Mesendoderm (in vitro differentiated cells): ENCODE measurements around the gene ADAM12.

ENCODE experiments used
- DNase-seq: peaks from one replicate; pipeline ENCODE4 v3.0.0; 2013
- H2AK5ac ChIP-seq: 2 replicates; pipeline ENCODE4 v1.6.1; 2013; ENCODE audit warnings: low read length, inconsistent platforms
- H2BK120ac ChIP-seq: 2 replicates; pipeline ENCODE4 v1.6.1; 2013; ENCODE audit warnings: low read depth, mild to moderate bottlenecking, low read length, moderate library complexity, mixed read lengths
- H2BK15ac ChIP-seq: replicated peaks from 2 replicates; pipeline ENCODE4 v1.6.1; 2013; ENCODE audit warnings: low read depth, mild to moderate bottlenecking, moderate library complexity
- H2BK5ac ChIP-seq: 2 replicates; pipeline ENCODE4 v1.6.1; 2013; ENCODE audit warnings: low read length, inconsistent platforms
- H3K18ac ChIP-seq: 2 replicates; pipeline ENCODE4 v1.6.1; 2013; ENCODE audit warnings: mild to moderate bottlenecking, low read length, mixed read lengths
- H3K23ac ChIP-seq: one replicate; pipeline ENCODE4 v1.6.1; 2013; ENCODE audit warnings: low read length
- H3K27ac ChIP-seq: 2 replicates; pipeline ENCODE4 v1.5.1; 2013; ENCODE audit warnings: low read depth, mild to moderate bottlenecking, inconsistent platforms, low read length, moderate library complexity
- H3K27me3 ChIP-seq: 2 replicates; pipeline ENCODE4 v1.6.1; 2013; ENCODE audit warnings: low read length, control low read depth, mild to moderate bottlenecking, inconsistent platforms; ENCODE audit not compliant: insufficient read depth, poor library complexity
- H3K36me3 ChIP-seq: 2 replicates; pipeline ENCODE4 v1.6.1; 2013; ENCODE audit warnings: low read length, inconsistent platforms; ENCODE audit not compliant: control insufficient read depth, insufficient read depth
- H3K4ac ChIP-seq: one replicate; pipeline ENCODE4 v1.6.1; 2013; ENCODE audit warnings: low read depth, mild to moderate bottlenecking, low read length, moderate library complexity
- H3K4me1 ChIP-seq: 2 replicates; pipeline ENCODE4 v1.6.1; 2013; ENCODE audit warnings: low read depth, low read length, inconsistent platforms; ENCODE audit not compliant: control insufficient read depth
- H3K4me2 ChIP-seq: 2 replicates; pipeline ENCODE4 v1.6.1; 2013; ENCODE audit warnings: low read length
- H3K4me3 ChIP-seq: 2 replicates; pipeline ENCODE4 v1.5.1; 2013; ENCODE audit warnings: mild to moderate bottlenecking, low read length
- H3K56ac ChIP-seq: one replicate; pipeline ENCODE4 v1.6.1; 2013; ENCODE audit warnings: low read length
- H3K79me1 ChIP-seq: 2 replicates; pipeline ENCODE4 v1.6.1; 2013; ENCODE audit warnings: low read length, inconsistent platforms
- H3K79me2 ChIP-seq: 2 replicates; pipeline ENCODE4 v1.6.1; 2013; ENCODE audit warnings: mild to moderate bottlenecking, low read length; ENCODE audit not compliant: control insufficient read depth, insufficient read depth
- H3K9ac ChIP-seq: 2 replicates; pipeline ENCODE4 v1.6.1; 2013; ENCODE audit warnings: low read length, inconsistent platforms
- H4K5ac ChIP-seq: one replicate; pipeline ENCODE4 v1.6.1; 2013; ENCODE audit warnings: low read length
- H4K8ac ChIP-seq: one replicate; pipeline ENCODE4 v1.6.1; 2013; ENCODE audit warnings: low read depth, mild to moderate bottlenecking, control low read depth, low read length, moderate library complexity
- WGBS: extraction: QIAGEN DNeasy Blood & Tissue Kit; methylation state at CpG from one replicate; pipeline ENCODE4 v1.1.7; 2013; ENCODE audit warnings: low lambda C conversion rate, missing lambda C conversion rate; ENCODE audit not compliant: insufficient coverage; ENCODE audit errors: extremely low coverage; 5-methylcytosine and 5-hydroxymethylcytosine counted together

Gene ADAM12

DNA sequence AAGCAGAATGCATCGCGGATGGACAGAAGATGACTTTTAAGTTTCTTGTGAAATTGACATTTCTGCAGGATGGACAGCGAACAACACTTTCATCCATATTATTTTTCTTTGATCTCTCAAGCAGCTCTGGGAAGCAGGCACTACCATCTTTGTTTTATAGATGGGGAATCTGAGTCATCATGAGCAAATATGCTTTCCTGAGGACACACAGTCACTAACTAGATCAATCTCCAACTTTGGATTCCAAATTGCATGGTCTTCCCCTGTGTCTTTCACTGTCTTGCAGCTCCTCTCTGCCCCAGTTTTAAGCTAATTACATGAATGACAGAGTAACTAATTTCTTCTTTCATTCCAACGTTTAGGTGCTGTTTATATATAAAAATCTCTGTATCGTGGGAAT lies 201.5 kb downstream of the ADAM12 start:
- no peak overlapping the region for H3K9ac ChIP-seq
- no peak overlapping the region for H2BK120ac ChIP-seq
- H3K4me2 ChIP-seq = no peak overlapping the region
- no peak overlapping the region for H3K4me3 ChIP-seq
- no peak overlapping the region for H3K4ac ChIP-seq
- no peak overlapping the region for H3K27ac ChIP-seq
- DNase-seq = no peak
- H3K27me3 ChIP-seq = no peaks in the 10 kb centered on the region
- H3K4me1 ChIP-seq = no peaks in the 10 kb centered on the region
- H3K56ac ChIP-seq = no peak overlapping the region
- H3K79me1 ChIP-seq = no peaks in the 10 kb centered on the region
- no peak overlapping the region for H2BK5ac ChIP-seq
- no peak overlapping the region for H3K23ac ChIP-seq
- H2BK15ac ChIP-seq = no peak overlapping the region
- H3K79me2 ChIP-seq = no peaks in the 10 kb centered on the region
- H3K18ac ChIP-seq = no peak overlapping the region
- no peaks in the 10 kb centered on the region for H3K36me3 ChIP-seq
- WGBS = no CpG with 5 or more reads among the region's 5 CpGs
- H2AK5ac ChIP-seq = no peak overlapping the region
- H4K8ac ChIP-seq = no peak overlapping the region
- H4K5ac ChIP-seq = no peak overlapping the region

DNA sequence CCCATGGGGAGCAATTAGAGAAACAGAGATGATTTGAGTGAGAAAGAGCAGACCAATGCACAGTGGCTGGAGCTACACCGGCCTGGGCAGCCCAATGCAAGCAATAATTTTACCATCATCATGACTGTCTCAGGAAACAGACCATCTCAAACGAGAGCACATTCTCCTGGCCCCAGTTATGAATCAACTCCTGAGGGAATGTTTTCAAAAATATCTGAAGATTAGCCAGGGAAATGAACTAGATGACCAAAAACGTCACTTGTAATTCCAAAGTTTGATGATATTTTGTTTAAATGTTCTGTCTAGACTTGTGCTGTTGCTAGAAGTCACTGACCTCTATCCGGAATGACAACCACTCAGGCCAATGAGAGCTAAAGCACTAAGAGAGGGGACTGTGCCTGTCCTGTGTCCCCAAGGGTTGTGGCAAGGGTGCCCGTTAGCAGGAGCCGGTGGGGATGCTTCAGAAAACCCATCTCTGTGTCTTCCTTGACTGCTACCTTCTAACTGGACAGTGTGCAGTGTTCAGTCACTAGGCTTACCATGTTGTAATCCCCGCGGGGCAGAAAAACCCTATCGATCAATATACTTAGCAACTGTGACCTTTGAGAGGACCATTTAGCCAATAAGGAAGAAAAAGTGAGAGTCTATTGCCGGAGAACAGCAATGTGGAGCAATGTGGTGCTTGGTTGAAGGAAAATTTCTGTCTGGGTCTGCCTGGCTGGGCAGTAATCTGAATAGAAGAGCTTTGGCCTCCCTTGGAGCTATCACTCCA lies 202.4 kb downstream of the ADAM12 start:
- Histone ChIP-seq H4K8ac (no peak overlapping the region), H2BK5ac (no peak overlapping the region), H3K4me3 (no peak overlapping the region), H3K79me2 (no peaks in the 10 kb centered on the region), H3K4ac (no peak overlapping the region), H3K27me3 (no peaks in the 10 kb centered on the region), H2BK15ac (no peak overlapping the region), H2AK5ac (no peak overlapping the region), H3K36me3 (no peaks in the 10 kb centered on the region), H3K56ac (no peak overlapping the region), H3K27ac (no peak overlapping the region), H3K79me1 (no peaks in the 10 kb centered on the region), H3K23ac (no peak overlapping the region), H3K4me1 (no peaks in the 10 kb centered on the region), H3K4me2 (no peak overlapping the region), H3K18ac (no peak overlapping the region), H2BK120ac (no peak overlapping the region), H4K5ac (no peak overlapping the region), H3K9ac (no peak overlapping the region)
- DNase-seq = no peak
- WGBS = no CpG with 5 or more reads among the region's 10 CpGs

DNA sequence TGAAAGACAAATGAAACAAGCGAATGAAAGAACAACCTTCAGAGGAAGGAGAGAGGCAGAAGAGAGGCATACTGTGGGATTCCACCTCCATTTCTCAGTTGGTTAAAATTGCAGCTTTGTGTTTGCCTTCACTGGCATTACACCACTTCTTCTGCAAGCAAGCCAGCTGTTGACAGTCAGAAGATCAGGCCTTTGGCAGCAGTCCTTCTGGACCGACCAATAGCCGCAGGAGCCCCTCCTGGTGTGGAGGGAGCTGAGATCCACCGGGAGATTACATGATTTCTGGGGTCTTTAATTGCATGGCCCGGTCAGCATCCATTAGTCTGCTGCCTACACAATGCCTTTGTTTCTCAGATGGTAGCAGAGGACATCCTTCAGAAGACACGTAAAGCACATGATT lies 206.7 kb downstream of the ADAM12 start:
- no peak overlapping the region for H2BK15ac ChIP-seq
- no peak overlapping the region for H3K9ac ChIP-seq
- no peak overlapping the region for H3K23ac ChIP-seq
- no peak overlapping the region for H4K8ac ChIP-seq
- H3K4me3 ChIP-seq = no peak overlapping the region
- no peaks in the 10 kb centered on the region for H3K36me3 ChIP-seq
- no peak overlapping the region for H3K4me2 ChIP-seq
- no peak for DNase-seq
- no peaks in the 10 kb centered on the region for H3K27me3 ChIP-seq
- H3K79me1 ChIP-seq = no peaks in the 10 kb centered on the region
- H2BK5ac ChIP-seq = no peak overlapping the region
- no peak overlapping the region for H2BK120ac ChIP-seq
- no peaks in the 10 kb centered on the region for H3K4me1 ChIP-seq
- no CpG with 5 or more reads among the region's 6 CpGs for WGBS
- no peak overlapping the region for H3K56ac ChIP-seq
- no peak overlapping the region for H3K27ac ChIP-seq
- no peaks in the 10 kb centered on the region for H3K79me2 ChIP-seq
- no peak overlapping the region for H4K5ac ChIP-seq
- no peak overlapping the region for H3K18ac ChIP-seq
- H2AK5ac ChIP-seq = no peak overlapping the region
- H3K4ac ChIP-seq = no peak overlapping the region

DNA sequence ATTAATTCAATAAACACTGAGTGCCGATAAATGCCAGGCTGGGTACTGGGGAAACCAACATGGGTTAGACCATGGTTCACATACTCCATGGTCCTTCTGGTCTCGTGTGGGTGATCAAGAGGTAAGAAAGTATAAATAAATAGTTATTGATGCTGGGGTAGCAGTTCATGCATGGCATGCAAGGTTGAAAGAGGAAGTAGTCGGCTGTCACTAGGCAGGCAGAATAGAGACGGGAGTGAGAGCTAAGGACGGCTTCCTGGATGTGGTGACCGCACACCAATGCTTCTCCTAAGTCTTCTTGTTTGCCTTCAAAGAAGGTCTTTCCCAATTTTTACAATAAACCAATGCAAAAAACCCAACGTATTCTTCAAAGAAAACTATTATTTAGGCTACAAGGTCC lies 208.6 kb downstream of the ADAM12 start:
- Histone ChIP-seq H3K4ac (no peak overlapping the region), H3K9ac (no peak overlapping the region), H3K36me3 (no peaks in the 10 kb centered on the region), H3K56ac (no peak overlapping the region), H3K4me2 (no peak overlapping the region), H3K27ac (no peak overlapping the region), H3K4me3 (no peak overlapping the region), H3K27me3 (no peaks in the 10 kb centered on the region), H2BK15ac (no peak overlapping the region), H3K79me1 (no peaks in the 10 kb centered on the region), H2BK5ac (no peak overlapping the region), H3K23ac (no peak overlapping the region), H2BK120ac (no peak overlapping the region), H4K5ac (no peak overlapping the region), H2AK5ac (no peak overlapping the region), H3K4me1 (no peaks in the 10 kb centered on the region), H3K79me2 (no peaks in the 10 kb centered on the region), H4K8ac (no peak overlapping the region), H3K18ac (no peak overlapping the region)
- DNase-seq = no peak
- WGBS = no CpG with 5 or more reads among the region's 7 CpGs

DNA sequence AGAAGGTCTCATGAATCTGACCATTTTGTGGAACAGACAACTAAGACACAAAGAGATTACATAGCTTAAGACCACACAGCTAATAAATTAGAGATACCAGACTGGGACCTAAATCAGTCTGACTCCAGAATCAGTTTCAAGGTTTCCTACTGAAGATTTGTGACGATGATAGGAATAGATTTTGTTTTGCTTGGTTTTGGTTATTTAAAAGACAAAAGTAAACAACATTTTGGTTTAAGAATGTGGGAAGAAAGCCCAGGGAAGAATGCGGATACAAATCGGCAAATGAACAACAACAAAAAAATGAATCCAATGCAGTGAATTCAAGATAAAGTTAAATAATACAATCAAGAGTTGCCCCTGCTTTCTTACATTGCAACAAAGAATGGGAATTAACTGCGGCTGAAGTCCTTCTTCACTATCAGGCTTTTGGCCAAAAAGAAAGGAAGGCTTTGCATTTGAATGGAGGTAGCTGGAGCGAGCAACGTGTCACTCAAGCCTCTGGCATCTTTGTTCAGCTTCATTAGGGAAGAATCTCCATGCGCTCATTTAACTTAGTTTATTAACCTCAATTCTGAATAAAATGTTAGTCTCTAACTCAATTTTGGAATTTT lies 210.8 kb downstream of the ADAM12 start:
- H4K8ac ChIP-seq = no peak overlapping the region
- no peak overlapping the region for H3K18ac ChIP-seq
- no peak overlapping the region for H3K27ac ChIP-seq
- no peaks in the 10 kb centered on the region for H3K27me3 ChIP-seq
- H2BK15ac ChIP-seq = no peak overlapping the region
- H3K23ac ChIP-seq = no peak overlapping the region
- no peak overlapping the region for H4K5ac ChIP-seq
- no peaks in the 10 kb centered on the region for H3K79me1 ChIP-seq
- whole genome bisulfite sequencing = no CpG with 5 or more reads among the region's 7 CpGs
- H2BK120ac ChIP-seq = no peak overlapping the region
- H3K9ac ChIP-seq = no peak overlapping the region
- no peak overlapping the region for H3K4me3 ChIP-seq
- H3K36me3 ChIP-seq = no peaks in the 10 kb centered on the region
- H3K4me2 ChIP-seq = no peak overlapping the region
- no peak overlapping the region for H2BK5ac ChIP-seq
- H3K4ac ChIP-seq = no peak overlapping the region
- H3K4me1 ChIP-seq = no peaks in the 10 kb centered on the region
- H3K79me2 ChIP-seq = no peaks in the 10 kb centered on the region
- no peak for DNase-seq
- no peak overlapping the region for H2AK5ac ChIP-seq
- no peak overlapping the region for H3K56ac ChIP-seq
